Urinary bladder (tissue), 4 donors: Measurements from ENCODE around the gene CSRP2. TPM values are rescaled to one million over a fixed set of nuclear protein-coding genes. Genes with fewer than 3 reads are reported as not detected.
A peak's percentile ranks its signal among the peaks of the same experiment; 100 is the strongest.

ENCODE experiments used
- DNase-seq: peaks from one replicate; pipeline ENCODE4 v3.0.0-alpha.2; 2015; ENCODE audit errors: extremely low spot score
- H3K27ac ChIP-seq: one replicate; pipeline ENCODE4 v1.5.1; 2013; ENCODE audit warnings: low read depth, mild to moderate bottlenecking, moderate library complexity
- H3K36me3 ChIP-seq: one replicate; pipeline ENCODE4 v1.6.1; 2013; ENCODE audit warnings: mild to moderate bottlenecking, moderate library complexity; ENCODE audit not compliant: insufficient read depth
- H3K4me1 ChIP-seq: one replicate; pipeline ENCODE4 v1.6.1; 2013; ENCODE audit warnings: mild to moderate bottlenecking, moderate library complexity; ENCODE audit not compliant: insufficient read depth
- H3K4me3 ChIP-seq: one replicate; pipeline ENCODE4 v1.5.1; 2013; ENCODE audit warnings: low read depth, low read length
- WGBS: extraction: QIAGEN DNeasy Blood & Tissue Kit; methylation state at CpG from one replicate; pipeline ENCODE4 v1.1.7; 2013; 5-methylcytosine and 5-hydroxymethylcytosine counted together
- polyA plus RNA-seq: library from polyadenylated mRNA; stranded (reverse); fragments of 200-250 nt; gene quantifications from one replicate; pipeline ENCODE4 v1.2.3, GENCODE V29; 2013
- total RNA-seq: library from RNA; depleted of rRNA; stranded (reverse); fragments of >200 nt; gene quantifications from one replicate; pipeline ENCODE4 v1.2.3, GENCODE V29; 2014
- donor health status: healthy with polysubstance abuse.
- donor health status: healthy.

CSRP2 gene
- total and polyA plus RNA-seq, 2 donors = 83.2 to 93.4 TPM

- no peaks in the 10 kb centered on the region for H3K36me3 ChIP-seq
- no peak overlapping the region for H3K27ac ChIP-seq
- DNase-seq = no peak
- no peaks in the 10 kb centered on the region for H3K4me1 ChIP-seq
- H3K4me3 ChIP-seq = no peak overlapping the region
Observed at GRCh38 chr12:76881142-76881541, 2.3 kb upstream of the CSRP2 start.

DNA sequence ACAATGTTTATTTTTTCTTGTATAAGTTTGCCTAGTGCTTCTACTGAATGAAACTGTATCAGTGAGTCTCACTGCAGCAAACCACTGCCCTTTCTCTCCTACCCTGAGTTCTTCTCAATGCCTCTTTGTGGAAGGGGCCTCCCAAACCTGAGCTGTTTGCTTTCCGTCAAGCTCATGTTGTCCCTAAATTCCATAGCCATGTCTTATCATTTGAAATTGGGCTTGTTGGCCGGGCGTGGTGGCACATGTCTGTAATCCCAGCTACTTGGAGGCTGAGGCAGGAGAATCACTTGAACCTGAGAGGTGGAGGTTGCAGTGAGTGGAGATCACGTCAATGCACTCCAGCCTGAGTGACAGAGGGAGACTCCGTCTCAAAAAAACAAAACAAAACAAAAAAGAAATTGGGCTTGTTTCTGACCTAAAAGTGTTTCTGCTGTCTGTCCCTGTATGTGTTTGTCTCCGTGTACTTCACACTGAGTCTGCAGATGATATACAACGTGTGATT is 1.8 kb upstream of the CSRP2 start:
- Histone ChIP-seq H3K4me1 (no peaks in the 10 kb centered on the region), H3K36me3 (no peaks in the 10 kb centered on the region), H3K4me3 (no peak overlapping the region), H3K27ac (no peak overlapping the region)
- no peak for DNase-seq
- 84% methylated on average over 7 of the region's 7 CpGs for WGBS

DNA sequence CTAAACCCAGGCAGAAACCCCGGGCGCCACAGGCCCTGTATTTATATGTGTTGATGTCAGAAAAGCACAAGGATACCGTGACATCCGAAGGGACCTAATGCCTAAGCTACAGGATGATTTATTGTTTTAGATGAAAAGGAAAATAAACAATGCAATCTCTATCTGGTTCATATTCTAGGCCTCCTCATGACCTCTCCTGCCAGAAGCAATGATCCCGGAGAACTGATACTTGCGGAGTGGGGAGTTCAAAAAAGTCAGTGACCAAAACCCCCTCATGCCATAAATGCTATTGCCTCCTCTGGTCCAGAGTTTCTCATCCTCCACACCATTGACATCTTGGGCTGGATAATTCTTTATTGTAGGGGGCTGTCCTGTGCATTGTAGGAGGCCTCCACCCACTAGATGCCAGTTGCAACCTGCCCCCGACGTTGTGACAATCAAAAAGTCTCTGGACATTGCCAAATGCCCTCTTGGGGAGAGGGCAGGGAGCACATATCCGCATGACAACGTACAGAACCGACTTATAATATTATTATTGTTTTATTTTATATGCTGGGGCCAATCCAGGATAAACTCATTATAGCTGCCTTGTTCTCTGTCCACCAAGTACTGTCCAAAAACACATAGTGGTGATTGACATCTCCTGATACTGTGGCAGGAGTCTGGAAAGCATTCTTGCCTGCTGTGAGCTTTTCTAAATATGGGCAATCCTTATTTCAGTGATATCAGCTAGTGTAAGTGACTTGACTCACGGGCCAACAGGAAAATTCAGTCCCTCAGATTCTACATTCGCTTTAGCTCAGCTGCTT is 1.1 kb upstream of the CSRP2 start:
- no peaks in the 10 kb centered on the region for H3K4me1 ChIP-seq
- 27% methylated on average over 13 of the region's 13 CpGs for WGBS
- DNase-seq = no peak
- no peak overlapping the region for H3K4me3 ChIP-seq
- peak overlapping the region; percentile 94 for H3K27ac ChIP-seq
- no peaks in the 10 kb centered on the region for H3K36me3 ChIP-seq

DNA sequence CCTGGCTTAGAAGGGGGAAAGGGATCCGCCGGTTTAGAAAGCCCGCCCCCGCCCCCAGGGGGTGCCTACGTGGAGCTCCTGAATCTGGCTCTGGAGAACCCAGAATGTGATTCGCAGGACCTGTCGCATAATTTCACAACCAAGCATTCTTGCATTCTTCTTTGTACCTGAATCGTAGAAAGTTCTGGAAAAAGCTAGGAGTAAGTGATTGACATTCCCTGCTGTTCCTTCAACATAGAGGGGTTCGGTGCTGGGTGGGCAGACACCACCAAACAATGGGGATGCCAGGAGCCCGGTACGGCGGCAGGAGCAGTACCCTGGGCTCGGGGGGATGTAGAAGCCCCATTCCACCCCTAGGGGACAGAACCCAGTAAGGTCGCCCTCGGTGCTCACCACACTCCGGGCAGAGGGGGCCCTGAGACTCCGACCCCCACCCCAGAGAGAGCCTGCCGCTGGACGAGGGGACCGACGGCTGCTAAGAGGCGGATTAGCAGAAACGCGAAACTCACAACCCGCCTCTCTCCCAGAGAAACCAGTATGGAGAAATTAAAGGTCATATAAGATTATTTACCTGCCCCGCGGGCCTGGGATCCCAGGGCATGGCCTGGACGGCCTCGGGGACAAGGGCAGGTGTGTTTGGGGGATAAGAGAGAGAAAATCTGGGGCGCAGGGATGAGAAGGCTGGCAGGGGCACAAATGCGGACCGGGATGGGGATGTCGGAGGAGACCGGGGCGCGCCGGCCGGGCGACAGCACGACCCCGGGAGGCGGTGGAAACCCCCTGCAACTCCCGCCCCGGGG is 520 bp downstream of the CSRP2 start:
- H3K27ac ChIP-seq = peak overlapping the region; percentile 59
- DNase-seq = no peak
- WGBS = under 1% methylated on average over 44 of the region's 44 CpGs
- H3K4me1 ChIP-seq = no peaks in the 10 kb centered on the region
- H3K4me3 ChIP-seq = peak overlapping the region; percentile 63
- no peaks in the 10 kb centered on the region for H3K36me3 ChIP-seq

- 84% methylated on average over 2 of the region's 2 CpGs for WGBS
- Histone ChIP-seq H3K27ac (no peak overlapping the region), H3K4me3 (no peak overlapping the region), H3K4me1 (no peaks in the 10 kb centered on the region), H3K36me3 (no peaks in the 10 kb centered on the region)
- no peak for DNase-seq
Observed at GRCh38 chr12:76876696-76877229, 2.1 kb downstream of the CSRP2 start.

GRCh38 chr12:76874491-76875190 is 4.2 kb downstream of the CSRP2 start:
- H3K4me3 ChIP-seq = no peak overlapping the region
- H3K36me3 ChIP-seq = no peaks in the 10 kb centered on the region
- 64% methylated on average over 11 of the region's 11 CpGs for WGBS
- no peak overlapping the region for H3K27ac ChIP-seq
- no peaks in the 10 kb centered on the region for H3K4me1 ChIP-seq
- DNase-seq = no peak

DNA sequence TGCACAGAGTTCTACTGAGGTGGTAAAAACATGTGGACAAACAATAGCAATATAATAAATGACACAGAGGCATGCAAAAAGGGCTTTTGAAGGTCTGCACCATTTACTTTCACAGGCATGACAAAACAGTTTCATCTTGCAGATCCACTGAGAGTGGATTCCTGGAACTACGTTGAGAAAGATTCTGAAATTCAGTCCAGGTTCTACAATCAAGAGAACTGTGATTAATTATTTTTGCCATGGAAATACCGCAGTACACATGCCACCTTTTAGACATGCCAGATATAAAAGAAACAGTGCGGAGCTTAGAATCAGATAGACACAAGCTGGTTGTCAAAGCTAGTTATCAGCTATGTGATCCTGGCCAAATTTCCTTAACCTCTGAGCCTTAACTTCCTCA is 4.8 kb downstream of the CSRP2 start:
- DNase-seq = no peak
- Histone ChIP-seq H3K4me1 (no peaks in the 10 kb centered on the region), H3K27ac (no peak overlapping the region), H3K4me3 (no peak overlapping the region), H3K36me3 (no peaks in the 10 kb centered on the region)
- WGBS = 26% methylated on average over 3 of the region's 3 CpGs

DNA sequence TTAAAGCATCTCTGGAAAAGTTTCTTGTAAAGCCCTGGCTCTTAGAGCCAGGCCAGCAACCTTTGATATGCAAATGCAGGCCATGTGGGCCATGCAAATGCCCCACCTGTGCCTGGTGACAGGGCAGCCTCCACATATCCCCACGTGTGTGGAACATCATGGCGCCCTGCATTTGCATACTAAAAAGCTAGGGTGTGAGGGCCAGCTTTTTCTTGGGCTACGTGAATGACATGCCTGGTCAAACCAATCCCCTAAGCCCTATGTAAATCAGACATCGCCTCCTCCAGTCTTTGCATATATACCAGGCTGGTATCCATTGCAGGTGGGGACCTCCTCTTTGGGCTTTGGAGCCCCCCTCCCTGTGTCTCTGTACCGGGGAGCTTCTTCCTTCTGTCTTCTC is 6.4 kb downstream of the CSRP2 start:
- WGBS = 83% methylated on average over 5 of the region's 5 CpGs
- H3K4me3 ChIP-seq = no peak overlapping the region
- H3K4me1 ChIP-seq = no peaks in the 10 kb centered on the region
- H3K36me3 ChIP-seq = peaks cover 1% of the 10 kb centered on the region
- no peak overlapping the region for H3K27ac ChIP-seq
- DNase-seq = no peak

- Histone ChIP-seq H3K4me3 (no peak overlapping the region), H3K36me3 (peaks cover 1% of the 10 kb centered on the region), H3K4me1 (no peaks in the 10 kb centered on the region), H3K27ac (no peak overlapping the region)
- peak; percentile 23 for DNase-seq
- WGBS = 24% methylated on average over 3 of the region's 3 CpGs
Observed at GRCh38 chr12:76871742-76872141, 7.1 kb downstream of the CSRP2 start.

GRCh38 chr12:76871082-76871481 is 7.7 kb downstream of the CSRP2 start:
- 65% methylated on average over 2 of the region's 2 CpGs for WGBS
- no peak overlapping the region for H3K4me3 ChIP-seq
- DNase-seq = no peak
- no peak overlapping the region for H3K27ac ChIP-seq
- H3K4me1 ChIP-seq = no peaks in the 10 kb centered on the region
- peaks cover 1% of the 10 kb centered on the region for H3K36me3 ChIP-seq

- Histone ChIP-seq H3K27ac (no peak overlapping the region), H3K4me1 (no peaks in the 10 kb centered on the region), H3K36me3 (peaks cover 1% of the 10 kb centered on the region), H3K4me3 (no peak overlapping the region)
- DNase-seq = peak; percentile 21
- 30% methylated on average over 8 of the region's 8 CpGs for WGBS
Observed at GRCh38 chr12:76866726-76867125, 12.1 kb downstream of the CSRP2 start.

DNA sequence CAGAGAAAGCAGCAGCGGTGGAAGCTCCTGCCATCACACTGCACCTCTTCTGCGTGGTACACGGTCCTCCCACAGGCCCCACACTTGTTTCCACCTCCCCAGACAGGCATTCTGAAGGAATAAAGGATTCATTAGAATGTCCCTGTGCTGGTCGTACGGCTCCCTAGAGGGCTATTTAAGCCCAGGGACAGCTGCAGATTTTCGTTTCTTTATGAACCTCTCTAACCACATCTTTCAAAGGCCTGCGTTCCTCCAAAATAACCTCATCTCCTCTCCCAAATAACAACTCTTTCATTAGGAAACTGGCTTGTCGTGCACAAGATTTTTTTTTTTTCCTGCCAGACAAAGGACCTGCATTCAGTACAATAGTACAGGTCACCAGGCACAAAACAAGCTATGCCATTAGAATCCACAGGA is 12.7 kb downstream of the CSRP2 start:
- Histone ChIP-seq H3K27ac (no peak overlapping the region), H3K36me3 (peaks cover 1% of the 10 kb centered on the region), H3K4me1 (no peaks in the 10 kb centered on the region), H3K4me3 (no peak overlapping the region)
- 36% methylated on average over 8 of the region's 8 CpGs for WGBS
- no peak for DNase-seq

GRCh38 chr12:76864791-76865400 is 13.9 kb downstream of the CSRP2 start:
- H3K4me1 ChIP-seq = no peaks in the 10 kb centered on the region

More at GRCh38 chr12:76864791-76865400, 13.9 kb downstream of the CSRP2 start:
- peaks cover 1% of the 10 kb centered on the region for H3K36me3 ChIP-seq
- WGBS = 37% methylated on average over 2 of the region's 2 CpGs
- no peak overlapping the region for H3K27ac ChIP-seq
- DNase-seq = no peak
- no peak overlapping the region for H3K4me3 ChIP-seq
